NCI-H2227 (cell line): ENCODE results near the gene TEX53.
A peak's percentile ranks its signal among the peaks of the same experiment; 100 is the strongest.

Experiments used
- DNase-seq: peaks from one replicate; lab custom pipeline; 2025; ENCODE audit not compliant: unreplicated experiment; lab: John Stamatoyannopoulos, UW

Gene TEX53

GRCh38 chr9:114641967-114642366, 15.6 kb downstream of the TEX53 start:
- DNase-seq = no peak

GRCh38 chr9:114638404-114638803, 19.2 kb downstream of the TEX53 start:
- DNase-seq = no peak

GRCh38 chr9:114634387-114634786, 23.2 kb downstream of the TEX53 start:
- DNase-seq = no peak

- no peak for DNase-seq
These were observed 24.0 kb downstream of the TEX53 start for GRCh38 chr9:114633438-114634089.

- no peak for DNase-seq
These were observed 26.4 kb downstream of the TEX53 start for GRCh38 chr9:114631166-114631565.

GRCh38 chr9:114629563-114630090, 28.0 kb downstream of the TEX53 start:
- no peak for DNase-seq

GRCh38 chr9:114627553-114627952, 30.1 kb downstream of the TEX53 start:
- DNase-seq = no peak

- no peak for DNase-seq
These were observed 31.1 kb downstream of the TEX53 start for GRCh38 chr9:114626415-114627020.

- DNase-seq = no peak
These were observed 32.9 kb downstream of the TEX53 start for GRCh38 chr9:114624677-114625076.

GRCh38 chr9:114621975-114622609, 35.5 kb downstream of the TEX53 start:
- DNase-seq = no peak

GRCh38 chr9:114621561-114621960, 36.0 kb downstream of the TEX53 start:
- DNase-seq = no peak

- no peak for DNase-seq
These were observed 38.3 kb downstream of the TEX53 start for GRCh38 chr9:114619191-114619761.

- DNase-seq = no peak
These were observed 40.7 kb downstream of the TEX53 start for GRCh38 chr9:114616684-114617520.

- DNase-seq = no peak
These were observed 43.2 kb downstream of the TEX53 start for GRCh38 chr9:114614373-114614772.

- DNase-seq = no peak
These were observed 43.7 kb downstream of the TEX53 start for GRCh38 chr9:114613919-114614318.

- DNase-seq = no peak
These were observed 44.5 kb downstream of the TEX53 start for GRCh38 chr9:114613087-114613486.

GRCh38 chr9:114612272-114612923, 45.2 kb downstream of the TEX53 start:
- no peak for DNase-seq

- DNase-seq = peak; percentile 66
These were observed 45.9 kb downstream of the TEX53 start for GRCh38 chr9:114611516-114612271.

- DNase-seq = no peak
These were observed 49.1 kb downstream of the TEX53 start for GRCh38 chr9:114608525-114608796.
